Epithelial cell of esophagus (primary cell): ENCODE results near the gene EFNA4.

Experiments used
- DNase-seq: peaks from one replicate; pipeline ENCODE4 v3.0.0; 2010; ENCODE audit warnings: low read depth
- H3K4me3 ChIP-seq: 2 replicates; pipeline ENCODE4 v1.5.1; 2011; ENCODE audit warnings: mild to moderate bottlenecking, low read length, control low read depth
- CTCF ChIP-seq: IDR thresholded peaks from 2 replicates; pipeline ENCODE4 v1.5.1; 2011; ENCODE audit warnings: low read depth, mild to moderate bottlenecking, low read length, control low read depth, inconsistent platforms; ENCODE audit not compliant: insufficient read depth; ENCODE audit errors: missing control alignments

The EFNA4 gene

DNA sequence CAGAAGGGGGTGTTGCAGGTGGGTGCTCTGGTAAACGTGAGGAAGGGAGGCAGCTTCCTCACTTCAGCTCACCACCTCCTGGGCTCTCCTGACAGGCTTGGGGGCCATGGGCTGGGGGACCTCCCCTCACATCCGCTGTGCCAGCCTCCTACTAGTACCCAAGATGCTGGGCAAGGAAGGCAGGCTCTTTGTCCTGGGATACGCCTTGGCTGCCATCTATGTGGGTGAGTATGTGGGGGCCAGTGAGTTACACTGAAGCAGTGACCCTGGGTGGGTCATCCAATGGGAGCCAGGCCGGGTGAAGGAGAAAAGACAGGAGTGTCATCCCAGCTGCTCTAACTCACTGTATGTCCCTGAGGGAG, 24.3 kb upstream of the EFNA4 start:
- DNase-seq: no peak
- no peak for TF ChIP-seq CTCF
- H3K4me3 ChIP-seq: no peak overlapping the region

DNA sequence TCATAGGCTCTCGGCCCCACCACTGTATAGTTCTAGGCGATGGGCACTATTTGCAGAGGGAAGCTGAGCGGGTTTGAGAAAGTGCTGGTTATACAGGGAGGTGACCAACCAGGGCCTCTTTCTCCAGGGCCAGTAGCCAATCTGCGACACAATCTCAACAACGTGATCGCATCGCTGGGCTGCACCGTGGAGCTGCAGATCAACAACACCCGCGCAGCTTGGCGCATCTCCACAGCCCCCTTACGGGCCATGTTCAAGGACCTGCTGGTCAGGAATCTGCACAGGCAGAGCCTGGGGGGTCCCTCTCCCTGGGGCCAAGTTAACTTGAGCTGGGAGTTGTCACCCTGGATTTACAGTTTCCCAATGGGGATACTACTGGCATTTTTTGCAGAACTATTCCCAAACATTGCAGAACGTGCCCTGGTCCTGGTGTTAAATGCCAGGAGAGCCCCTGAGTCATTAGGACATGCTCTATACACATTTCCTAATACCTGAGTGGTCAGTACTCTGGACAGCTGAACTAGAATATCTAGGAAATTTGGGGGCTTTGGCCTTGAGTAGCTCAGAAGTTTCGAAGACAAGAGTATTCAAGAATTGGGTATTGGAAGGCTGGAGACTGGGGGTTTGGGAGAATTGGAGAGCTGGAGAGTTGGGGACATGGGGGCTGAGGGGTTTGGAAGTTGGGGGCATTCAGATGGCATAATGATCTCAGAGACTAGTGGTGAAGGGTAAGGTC, 23.0 kb upstream of the EFNA4 start:
- no peak for TF ChIP-seq CTCF
- DNase-seq: no peak
- no peak overlapping the region for H3K4me3 ChIP-seq

DNA sequence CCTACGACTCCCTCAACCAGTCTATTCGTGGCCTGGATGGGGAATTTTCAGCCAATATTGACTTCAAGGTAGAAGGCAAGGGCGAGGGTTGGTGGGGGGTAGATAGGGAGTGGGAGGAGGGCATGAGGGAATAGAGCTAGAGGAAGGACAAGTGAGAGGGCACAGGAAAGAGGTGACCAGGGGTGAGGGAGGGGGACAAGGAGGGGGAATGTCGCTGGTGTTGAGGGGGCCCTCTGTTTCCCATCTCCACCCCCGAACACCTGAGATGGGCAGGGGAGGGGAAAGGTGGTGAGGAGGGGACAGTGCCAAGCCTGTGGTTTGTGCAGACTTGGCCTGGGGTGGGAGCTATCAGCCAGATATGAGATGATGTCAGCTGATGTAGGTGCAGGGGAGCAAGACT, 20.8 kb upstream of the EFNA4 start:
- DNase-seq: no peak
- H3K4me3 ChIP-seq: no peak overlapping the region
- no peak for TF ChIP-seq CTCF

DNA sequence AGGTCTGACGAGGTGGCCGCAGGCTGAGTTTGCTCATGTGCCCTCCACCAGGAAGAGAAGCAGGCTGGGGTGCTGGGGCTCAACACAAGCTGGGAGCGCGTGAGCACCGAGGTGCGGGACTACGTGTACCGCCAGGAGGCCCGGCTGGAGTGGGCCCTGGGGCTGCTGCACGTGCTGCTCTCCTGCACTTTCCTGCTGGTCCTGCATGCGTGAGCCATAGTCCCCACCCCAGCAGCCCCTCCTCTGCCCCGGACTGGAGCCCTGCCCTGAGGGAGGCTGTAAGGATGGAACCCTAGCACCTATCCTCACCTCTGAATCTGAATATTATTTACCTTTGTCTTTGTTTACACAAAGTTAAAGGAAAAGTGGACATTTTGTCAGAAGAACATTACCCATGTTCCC, 20.2 kb upstream of the EFNA4 start:
- no peak for TF ChIP-seq CTCF
- DNase-seq: no peak
- H3K4me3 ChIP-seq: no peak overlapping the region

DNA sequence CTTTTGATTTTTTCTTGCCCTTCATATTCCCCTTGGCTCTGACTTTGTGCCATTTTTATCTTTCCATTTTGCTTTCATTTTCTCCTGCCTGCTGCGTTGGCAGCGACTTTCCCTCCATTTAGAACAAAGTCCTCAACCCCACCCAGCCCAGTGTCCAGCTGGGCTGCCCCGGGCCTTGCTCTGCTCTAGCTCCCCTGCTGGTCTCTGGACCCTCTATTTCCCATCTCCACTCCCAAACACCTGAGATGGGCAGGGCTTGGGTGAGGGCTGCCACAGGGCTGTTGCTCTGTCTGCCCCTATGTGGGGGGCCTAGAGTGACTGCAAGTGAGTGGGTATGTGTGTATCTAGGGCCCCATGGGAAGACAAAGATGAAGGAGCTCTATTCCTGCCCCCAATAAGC, 19.7 kb upstream of the EFNA4 start:
- TF ChIP-seq CTCF: no peak
- no peak for DNase-seq
- no peak overlapping the region for H3K4me3 ChIP-seq

GRCh38 chr1:155044365-155044764, 19.2 kb upstream of the EFNA4 start:
- H3K4me3 ChIP-seq: no peak overlapping the region
- TF ChIP-seq CTCF: no peak
- DNase-seq: no peak
